LNCaP clone FGC (cell line): Measurements from ENCODE around the gene ZSCAN10.
"Not testable (repeated sequence)": the region's sequence is repeated elsewhere in the genome, so short reads cannot be mapped to it uniquely, and the experiment has no call there.

Source experiments
- DNase-seq: peaks from one replicate; pipeline ENCODE4 v3.0.0-alpha.2; 2011; ENCODE audit warnings: low read depth
- H3K4me3 ChIP-seq: 2 replicates; pipeline ENCODE4 v1.5.1; 2011; ENCODE audit warnings: mild to moderate bottlenecking, low read depth, low read length, control low read depth
- CTCF ChIP-seq: IDR thresholded peaks from 2 replicates; pipeline ENCODE4 v1.5.1; 2012; ENCODE audit warnings: mild to moderate bottlenecking; ENCODE audit not compliant: control insufficient read depth, insufficient read depth; ENCODE audit errors: extremely low read depth

ZSCAN10 gene

GRCh38 chr16:3140603-3141427 is 41.7 kb upstream of the ZSCAN10 start:
- H3K4me3 ChIP-seq = no peak overlapping the region
- TF ChIP-seq CTCF = no peak
- no peak for DNase-seq

DNA sequence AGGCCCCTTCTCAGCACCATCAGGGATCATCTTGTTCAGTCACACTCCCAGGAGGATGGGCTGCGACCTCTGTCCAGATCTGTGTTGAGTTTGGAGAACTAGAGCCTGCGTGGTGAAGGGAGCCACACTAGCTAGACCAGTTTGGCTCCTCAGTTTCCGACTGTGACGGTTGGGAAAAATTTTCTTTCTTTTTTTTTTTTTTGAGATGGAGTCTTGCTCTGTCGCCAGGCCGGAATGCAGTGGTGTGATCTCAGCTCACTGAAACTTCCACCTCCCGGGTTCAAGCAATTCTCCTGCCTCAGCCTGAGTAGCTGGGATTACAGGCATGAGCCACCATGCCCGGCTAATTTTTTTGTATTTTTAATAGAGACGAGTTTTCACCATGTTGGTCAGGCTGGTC is 40.5 kb upstream of the ZSCAN10 start:
- not testable (repeated sequence) for H3K4me3 ChIP-seq

DNA sequence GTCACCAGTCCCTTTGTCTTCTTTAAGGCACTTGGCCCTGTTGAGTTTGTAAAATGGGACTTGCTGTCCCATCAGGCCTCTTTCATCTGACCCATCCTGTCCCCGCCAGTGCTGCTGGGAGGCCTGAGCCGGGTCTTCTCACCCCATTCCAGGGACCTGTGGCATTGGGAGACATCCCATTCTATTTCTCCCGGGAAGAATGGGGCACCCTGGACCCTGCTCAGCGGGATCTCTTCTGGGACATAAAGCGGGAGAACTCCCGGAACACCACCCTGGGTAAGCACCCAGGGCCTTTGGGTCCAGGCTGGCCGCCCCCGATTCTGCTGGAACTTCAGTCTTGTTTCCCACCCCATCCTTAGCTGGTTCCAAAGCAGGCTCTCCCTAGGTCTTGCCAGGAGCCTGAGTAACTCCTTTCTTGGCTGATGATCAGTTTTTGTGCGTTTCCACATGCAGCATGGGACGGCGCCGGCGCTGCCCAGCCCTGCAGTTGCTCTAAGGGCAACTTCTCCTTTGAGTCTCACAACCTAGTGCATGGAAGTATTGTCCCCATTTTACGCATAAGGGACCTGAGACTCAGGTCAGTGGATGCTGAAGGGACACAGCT is 39.8 kb upstream of the ZSCAN10 start:
- no peak overlapping the region for H3K4me3 ChIP-seq
- no peak for DNase-seq
- no peak for TF ChIP-seq CTCF

More for the DNA sequence above, 40.5 kb upstream of the ZSCAN10 start:
- DNase-seq = not testable (repeated sequence)

GRCh38 chr16:3138342-3138741 is 39.2 kb upstream of the ZSCAN10 start:
- no peak for TF ChIP-seq CTCF
- no peak overlapping the region for H3K4me3 ChIP-seq
- DNase-seq = no peak

DNA sequence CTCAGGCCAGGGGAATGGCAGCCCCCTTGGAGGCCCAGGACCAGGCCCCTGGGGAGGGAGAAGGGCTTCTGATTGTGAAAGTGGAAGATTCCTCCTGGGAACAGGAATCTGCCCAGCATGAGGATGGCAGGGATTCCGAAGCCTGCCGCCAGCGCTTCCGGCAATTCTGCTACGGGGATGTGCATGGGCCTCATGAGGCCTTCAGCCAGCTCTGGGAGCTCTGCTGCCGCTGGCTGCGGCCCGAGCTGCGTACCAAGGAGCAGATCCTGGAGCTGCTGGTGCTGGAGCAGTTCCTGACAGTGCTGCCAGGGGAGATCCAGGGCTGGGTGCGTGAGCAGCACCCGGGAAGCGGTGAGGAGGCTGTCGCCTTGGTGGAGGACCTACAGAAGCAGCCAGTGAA is 38.2 kb upstream of the ZSCAN10 start:
- no peak overlapping the region for H3K4me3 ChIP-seq
- no peak for TF ChIP-seq CTCF
- DNase-seq = no peak

DNA sequence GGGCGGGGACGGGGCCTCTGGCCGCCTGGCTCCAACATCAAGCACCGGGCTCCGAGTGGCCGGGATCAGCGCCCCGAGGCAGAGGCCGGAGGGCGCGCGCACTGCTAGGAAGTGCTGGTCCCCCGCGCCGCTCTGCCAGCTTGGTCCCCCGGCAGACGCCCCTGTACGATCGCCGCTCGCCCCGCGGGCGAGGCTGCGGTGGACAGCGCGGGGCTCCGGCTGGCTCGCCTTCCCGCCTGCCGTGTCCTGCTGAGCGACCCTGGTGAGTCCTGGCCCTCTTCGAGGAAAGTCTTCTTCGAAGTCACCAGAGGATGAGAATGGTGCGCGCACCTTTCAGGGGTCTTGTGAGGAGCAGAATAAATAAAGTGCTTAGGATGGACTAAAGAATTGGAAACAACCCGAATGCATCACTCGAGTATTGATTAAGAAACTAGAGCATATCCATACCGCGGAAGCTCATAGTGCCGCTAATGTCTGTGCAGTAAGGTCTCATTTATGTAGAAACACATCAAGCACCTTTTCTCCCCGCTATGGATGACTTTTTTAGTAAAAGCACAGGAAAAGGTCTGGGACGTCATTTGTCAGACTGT is 36.1 kb upstream of the ZSCAN10 start:
- peak overlapping the region; percentile 89 for H3K4me3 ChIP-seq
- no peak for TF ChIP-seq CTCF
- DNase-seq = no peak

GRCh38 chr16:3134338-3135125 is 35.4 kb upstream of the ZSCAN10 start, which contains the start of gene ZNF213:
Gene ZNF213, plus strand, starts transcription at chr16:3135029. Its CDS starts 2,252 bp downstream, at chr16:3137281.
- DNase-seq = peak; percentile 95
- TF ChIP-seq CTCF = no peak
- peak within 1 kb of the TSS; percentile 89 for H3K4me3 ChIP-seq
